GM10266 (cell line): Measurements from ENCODE around the gene FCRL5.

Experiments used
- DNase-seq: peaks from one replicate; pipeline ENCODE4 v3.0.0; 2012; ENCODE audit errors: extremely low spot score
- TF ChIP-seq, protein P1 (sequence below): IDR thresholded peaks from 2 replicates; pipeline ENCODE4 v1.5.1; 2012; ENCODE audit warnings: mild to moderate bottlenecking, low read depth; ENCODE audit not compliant: control insufficient read depth, insufficient read depth; ENCODE audit errors: missing control alignments

The FCRL5 gene

DNA sequence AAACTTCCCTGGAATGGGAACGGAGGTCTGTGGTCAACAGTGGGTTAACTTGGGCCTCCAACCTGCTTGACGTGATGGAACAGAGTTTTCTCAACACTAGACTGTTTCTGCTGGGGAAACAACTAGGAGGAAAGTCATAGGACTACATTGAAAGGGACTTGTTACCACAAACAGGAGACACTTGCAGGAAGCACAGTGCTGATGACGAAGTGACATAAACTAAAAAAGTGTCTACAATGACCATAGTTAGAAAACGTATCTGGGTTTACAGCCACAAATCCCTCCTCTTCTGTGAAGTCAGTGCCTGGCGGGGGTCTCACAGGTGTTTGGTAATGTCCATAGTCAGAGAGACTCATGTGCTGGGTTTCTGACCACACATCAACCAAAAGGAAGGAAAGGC is 86.3 kb downstream of the FCRL5 start:
- no peak for DNase-seq
- TF ChIP-seq, protein P1, sequence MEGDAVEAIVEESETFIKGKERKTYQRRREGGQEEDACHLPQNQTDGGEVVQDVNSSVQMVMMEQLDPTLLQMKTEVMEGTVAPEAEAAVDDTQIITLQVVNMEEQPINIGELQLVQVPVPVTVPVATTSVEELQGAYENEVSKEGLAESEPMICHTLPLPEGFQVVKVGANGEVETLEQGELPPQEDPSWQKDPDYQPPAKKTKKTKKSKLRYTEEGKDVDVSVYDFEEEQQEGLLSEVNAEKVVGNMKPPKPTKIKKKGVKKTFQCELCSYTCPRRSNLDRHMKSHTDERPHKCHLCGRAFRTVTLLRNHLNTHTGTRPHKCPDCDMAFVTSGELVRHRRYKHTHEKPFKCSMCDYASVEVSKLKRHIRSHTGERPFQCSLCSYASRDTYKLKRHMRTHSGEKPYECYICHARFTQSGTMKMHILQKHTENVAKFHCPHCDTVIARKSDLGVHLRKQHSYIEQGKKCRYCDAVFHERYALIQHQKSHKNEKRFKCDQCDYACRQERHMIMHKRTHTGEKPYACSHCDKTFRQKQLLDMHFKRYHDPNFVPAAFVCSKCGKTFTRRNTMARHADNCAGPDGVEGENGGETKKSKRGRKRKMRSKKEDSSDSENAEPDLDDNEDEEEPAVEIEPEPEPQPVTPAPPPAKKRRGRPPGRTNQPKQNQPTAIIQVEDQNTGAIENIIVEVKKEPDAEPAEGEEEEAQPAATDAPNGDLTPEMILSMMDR: no peak
